ENCODE measurements around the gene SPIRE1. TPM values are rescaled to one million over a fixed set of nuclear protein-coding genes. Genes with fewer than 3 reads are reported as not detected.
A peak's percentile ranks its signal among the peaks of the same experiment; 100 is the strongest.

The SPIRE1 gene
- polyA plus RNA-seq, 1 donor: 6.7 TPM

- WGBS (ENCODE audit: insufficient coverage, low lambda C conversion rate): no CpG with 5 or more reads among the region's 4 CpGs
- Histone ChIP-seq H3K27me3 (ENCODE audit: control insufficient read depth, insufficient read depth, low read length) (no peaks in the 10 kb centered on the region), H3K4me3 (ENCODE audit: low read length) (no peak overlapping the region), H3K27ac (ENCODE audit: low read length) (no peak overlapping the region), H3K36me3 (ENCODE audit: control insufficient read depth, insufficient read depth, low read length) (no peaks in the 10 kb centered on the region), H3K9me3 (ENCODE audit: control insufficient read depth, low read depth, low read length) (no peaks in the 10 kb centered on the region), H3K4me1 (ENCODE audit: control insufficient read depth, insufficient read depth, low read length) (no peaks in the 10 kb centered on the region)
- DNase-seq: no peak
Measured at GRCh38 chr18:12474876-12475275, 183.0 kb downstream of the SPIRE1 start.

- H3K4me3 ChIP-seq (ENCODE audit: low read length): no peak overlapping the region
- no peak for DNase-seq
Measured at GRCh38 chr18:12474146-12474545, 183.8 kb downstream of the SPIRE1 start.

GRCh38 chr18:12470382-12471075 is 187.4 kb downstream of the SPIRE1 start:
- H3K4me1 ChIP-seq (ENCODE audit: control insufficient read depth, insufficient read depth, low read length): no peaks in the 10 kb centered on the region
- no peak overlapping the region for H3K27ac ChIP-seq (ENCODE audit: low read length)
- DNase-seq: no peak
- H3K36me3 ChIP-seq (ENCODE audit: control insufficient read depth, insufficient read depth, low read length): no peaks in the 10 kb centered on the region
- H3K27me3 ChIP-seq (ENCODE audit: control insufficient read depth, insufficient read depth, low read length): no peaks in the 10 kb centered on the region
- H3K4me3 ChIP-seq (ENCODE audit: low read length): no peak overlapping the region
- no peaks in the 10 kb centered on the region for H3K9me3 ChIP-seq (ENCODE audit: control insufficient read depth, low read depth, low read length)
- WGBS (ENCODE audit: insufficient coverage, low lambda C conversion rate): 60% methylated on average over 1 of the region's 7 CpGs

More at GRCh38 chr18:12474146-12474545, 183.8 kb downstream of the SPIRE1 start:
- no peaks in the 10 kb centered on the region for H3K9me3 ChIP-seq (ENCODE audit: control insufficient read depth, low read depth, low read length)
- H3K27me3 ChIP-seq (ENCODE audit: control insufficient read depth, insufficient read depth, low read length): no peaks in the 10 kb centered on the region
- H3K36me3 ChIP-seq (ENCODE audit: control insufficient read depth, insufficient read depth, low read length): no peaks in the 10 kb centered on the region
- H3K4me1 ChIP-seq (ENCODE audit: control insufficient read depth, insufficient read depth, low read length): no peaks in the 10 kb centered on the region
- no peak overlapping the region for H3K27ac ChIP-seq (ENCODE audit: low read length)

GRCh38 chr18:12468445-12468844 is 189.5 kb downstream of the SPIRE1 start:
- peaks cover 6% of the 10 kb centered on the region for H3K4me1 ChIP-seq (ENCODE audit: control insufficient read depth, insufficient read depth, low read length)
- no peak for DNase-seq
- H3K36me3 ChIP-seq (ENCODE audit: control insufficient read depth, insufficient read depth, low read length): no peaks in the 10 kb centered on the region
- 83% methylated on average over 1 of the region's 4 CpGs for WGBS (ENCODE audit: insufficient coverage, low lambda C conversion rate)
- H3K27ac ChIP-seq (ENCODE audit: low read length): no peak overlapping the region
- no peaks in the 10 kb centered on the region for H3K27me3 ChIP-seq (ENCODE audit: control insufficient read depth, insufficient read depth, low read length)
- H3K9me3 ChIP-seq (ENCODE audit: control insufficient read depth, low read depth, low read length): no peaks in the 10 kb centered on the region
- H3K4me3 ChIP-seq (ENCODE audit: low read length): no peak overlapping the region

GRCh38 chr18:12464731-12465130 is 193.2 kb downstream of the SPIRE1 start:
- H3K27ac ChIP-seq (ENCODE audit: low read length): peak overlapping the region; percentile 63
- 63% methylated on average over 2 of the region's 9 CpGs for WGBS (ENCODE audit: insufficient coverage, low lambda C conversion rate)
- peaks cover 14% of the 10 kb centered on the region for H3K4me1 ChIP-seq (ENCODE audit: control insufficient read depth, insufficient read depth, low read length)
- H3K9me3 ChIP-seq (ENCODE audit: control insufficient read depth, low read depth, low read length): no peaks in the 10 kb centered on the region
- no peaks in the 10 kb centered on the region for H3K36me3 ChIP-seq (ENCODE audit: control insufficient read depth, insufficient read depth, low read length)
- DNase-seq: peak; percentile 48 to 64
- no peak overlapping the region for H3K4me3 ChIP-seq (ENCODE audit: low read length)
- no peaks in the 10 kb centered on the region for H3K27me3 ChIP-seq (ENCODE audit: control insufficient read depth, insufficient read depth, low read length)

GRCh38 chr18:12463191-12463590 is 194.7 kb downstream of the SPIRE1 start:
- WGBS (ENCODE audit: insufficient coverage, low lambda C conversion rate): 83% methylated on average over 1 of the region's 7 CpGs
- Histone ChIP-seq H3K9me3 (ENCODE audit: control insufficient read depth, low read depth, low read length) (no peaks in the 10 kb centered on the region), H3K36me3 (ENCODE audit: control insufficient read depth, insufficient read depth, low read length) (no peaks in the 10 kb centered on the region), H3K27ac (ENCODE audit: low read length) (no peak overlapping the region), H3K4me1 (ENCODE audit: control insufficient read depth, insufficient read depth, low read length) (peaks cover 14% of the 10 kb centered on the region), H3K27me3 (ENCODE audit: control insufficient read depth, insufficient read depth, low read length) (no peaks in the 10 kb centered on the region), H3K4me3 (ENCODE audit: low read length) (no peak overlapping the region)
- no peak for DNase-seq

GRCh38 chr18:12462242-12462641 is 195.7 kb downstream of the SPIRE1 start:
- H3K36me3 ChIP-seq (ENCODE audit: control insufficient read depth, insufficient read depth, low read length): no peaks in the 10 kb centered on the region
- H3K27me3 ChIP-seq (ENCODE audit: control insufficient read depth, insufficient read depth, low read length): no peaks in the 10 kb centered on the region
- 100% methylated on average over 1 of the region's 2 CpGs for WGBS (ENCODE audit: insufficient coverage, low lambda C conversion rate)
- H3K9me3 ChIP-seq (ENCODE audit: control insufficient read depth, low read depth, low read length): no peaks in the 10 kb centered on the region
- H3K4me1 ChIP-seq (ENCODE audit: control insufficient read depth, insufficient read depth, low read length): peaks cover 14% of the 10 kb centered on the region
- DNase-seq: no peak
- H3K27ac ChIP-seq (ENCODE audit: low read length): no peak overlapping the region
- no peak overlapping the region for H3K4me3 ChIP-seq (ENCODE audit: low read length)

- no peaks in the 10 kb centered on the region for H3K9me3 ChIP-seq (ENCODE audit: control insufficient read depth, low read depth, low read length)
- peak overlapping the region; percentile 70 for H3K27ac ChIP-seq (ENCODE audit: low read length)
- no CpG with 5 or more reads among the region's 6 CpGs for whole genome bisulfite sequencing (ENCODE audit: insufficient coverage, low lambda C conversion rate)
- DNase-seq: no peak
- no peaks in the 10 kb centered on the region for H3K27me3 ChIP-seq (ENCODE audit: control insufficient read depth, insufficient read depth, low read length)
- H3K4me1 ChIP-seq (ENCODE audit: control insufficient read depth, insufficient read depth, low read length): peaks cover 14% of the 10 kb centered on the region
- H3K36me3 ChIP-seq (ENCODE audit: control insufficient read depth, insufficient read depth, low read length): no peaks in the 10 kb centered on the region
- H3K4me3 ChIP-seq (ENCODE audit: low read length): no peak overlapping the region
Measured at GRCh38 chr18:12461326-12461725, 196.6 kb downstream of the SPIRE1 start.

- no peaks in the 10 kb centered on the region for H3K9me3 ChIP-seq (ENCODE audit: control insufficient read depth, low read depth, low read length)
- no peaks in the 10 kb centered on the region for H3K27me3 ChIP-seq (ENCODE audit: control insufficient read depth, insufficient read depth, low read length)
- no peaks in the 10 kb centered on the region for H3K36me3 ChIP-seq (ENCODE audit: control insufficient read depth, insufficient read depth, low read length)
- H3K27ac ChIP-seq (ENCODE audit: low read length): peak overlapping the region; percentile 70
- no CpG with 5 or more reads among the region's 5 CpGs for WGBS (ENCODE audit: insufficient coverage, low lambda C conversion rate)
- peak; percentile 85 to 91 for DNase-seq
- peaks cover 14% of the 10 kb centered on the region for H3K4me1 ChIP-seq (ENCODE audit: control insufficient read depth, insufficient read depth, low read length)
- H3K4me3 ChIP-seq (ENCODE audit: low read length): no peak overlapping the region
Measured at GRCh38 chr18:12460874-12461273, 197.0 kb downstream of the SPIRE1 start.

- H3K36me3 ChIP-seq (ENCODE audit: control insufficient read depth, insufficient read depth, low read length): no peaks in the 10 kb centered on the region
- WGBS (ENCODE audit: insufficient coverage, low lambda C conversion rate): 70% methylated on average over 3 of the region's 7 CpGs
Measured at GRCh38 chr18:12458771-12459170, 199.1 kb downstream of the SPIRE1 start.

GRCh38 chr18:12456441-12456840 is 201.5 kb downstream of the SPIRE1 start:
- H3K27me3 ChIP-seq (ENCODE audit: control insufficient read depth, insufficient read depth, low read length): no peaks in the 10 kb centered on the region
- no peak overlapping the region for H3K27ac ChIP-seq (ENCODE audit: low read length)
- no CpG with 5 or more reads among the region's 3 CpGs for WGBS (ENCODE audit: insufficient coverage, low lambda C conversion rate)
- no peaks in the 10 kb centered on the region for H3K9me3 ChIP-seq (ENCODE audit: control insufficient read depth, low read depth, low read length)
- peaks cover 5% of the 10 kb centered on the region for H3K4me1 ChIP-seq (ENCODE audit: control insufficient read depth, insufficient read depth, low read length)
- DNase-seq: no peak
- H3K36me3 ChIP-seq (ENCODE audit: control insufficient read depth, insufficient read depth, low read length): no peaks in the 10 kb centered on the region
- no peak overlapping the region for H3K4me3 ChIP-seq (ENCODE audit: low read length)

More at GRCh38 chr18:12458771-12459170, 199.1 kb downstream of the SPIRE1 start:
- DNase-seq: no peak
- Histone ChIP-seq H3K27me3 (ENCODE audit: control insufficient read depth, insufficient read depth, low read length) (no peaks in the 10 kb centered on the region), H3K4me3 (ENCODE audit: low read length) (no peak overlapping the region), H3K9me3 (ENCODE audit: control insufficient read depth, low read depth, low read length) (no peaks in the 10 kb centered on the region), H3K27ac (ENCODE audit: low read length) (no peak overlapping the region), H3K4me1 (ENCODE audit: control insufficient read depth, insufficient read depth, low read length) (peaks cover 8% of the 10 kb centered on the region)
